ENCODE data around the gene BCL2L14.

DNA sequence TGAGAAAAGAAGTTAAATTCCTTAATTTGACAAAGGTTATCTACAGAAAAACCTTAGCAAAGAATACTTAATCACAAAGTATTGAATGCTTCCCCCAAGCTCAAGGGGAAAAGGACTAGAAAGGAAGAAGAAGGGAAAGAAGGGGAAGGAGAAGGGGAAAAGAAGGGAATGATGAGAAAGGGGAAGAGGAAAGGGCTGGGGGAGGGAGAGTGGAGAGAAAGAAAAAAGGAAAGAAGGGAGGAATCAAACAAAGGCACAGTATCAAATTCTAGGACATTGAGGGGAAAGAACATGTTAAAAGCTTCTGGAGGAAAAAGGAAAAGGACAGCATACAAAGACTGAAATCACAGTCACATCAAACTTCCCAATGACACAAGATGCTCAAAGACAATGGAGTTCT is 70.3 kb downstream of the BCL2L14 start:
- no peak for TF ChIP-seq POLR2A (IDR thresholded peaks at IDR 0.05)
- no peak for TF ChIP-seq CTCF (IDR thresholded peaks at IDR 0.05)
